ENCODE data around the gene KIAA2012.

KIAA2012 gene

GRCh38 chr2:202052235-202052634 is 20.8 kb upstream of the KIAA2012 start:
- H3K36me3 ChIP-seq (ENCODE audit: control insufficient read depth, insufficient read depth, low read length) = no peaks in the 10 kb centered on the region
- no peak for DNase-seq (ENCODE audit: extremely low read depth, insufficient read length)
- H3K27me3 ChIP-seq (replicated peaks; ENCODE audit: control insufficient read depth, insufficient read depth, low read length) = no peaks in the 10 kb centered on the region
- no peak overlapping the region for H3K4me3 ChIP-seq (replicated peaks; ENCODE audit: low read depth, low read length)
- TF ChIP-seq CTCF (IDR thresholded peaks at IDR 0.05; ENCODE audit: insufficient read depth, low read length, poor library complexity, severe bottlenecking) = no peak

- H3K4me3 ChIP-seq (replicated peaks; ENCODE audit: low read depth, low read length) = no peak overlapping the region
- DNase-seq (ENCODE audit: extremely low read depth, insufficient read length) = no peak
- TF ChIP-seq CTCF (IDR thresholded peaks at IDR 0.05; ENCODE audit: insufficient read depth, low read length, poor library complexity, severe bottlenecking) = no peak
- no peaks in the 10 kb centered on the region for H3K36me3 ChIP-seq (ENCODE audit: control insufficient read depth, insufficient read depth, low read length)
- no peaks in the 10 kb centered on the region for H3K27me3 ChIP-seq (replicated peaks; ENCODE audit: control insufficient read depth, insufficient read depth, low read length)
These were observed 18.4 kb upstream of the KIAA2012 start for GRCh38 chr2:202054679-202055078.

GRCh38 chr2:202056611-202057010 is 16.4 kb upstream of the KIAA2012 start:
- peak; percentile 31 for TF ChIP-seq CTCF (IDR thresholded peaks at IDR 0.05; ENCODE audit: insufficient read depth, low read length, poor library complexity, severe bottlenecking)
- DNase-seq (ENCODE audit: extremely low read depth, insufficient read length) = no peak
- H3K27me3 ChIP-seq (replicated peaks; ENCODE audit: control insufficient read depth, insufficient read depth, low read length) = no peaks in the 10 kb centered on the region
- no peaks in the 10 kb centered on the region for H3K36me3 ChIP-seq (ENCODE audit: control insufficient read depth, insufficient read depth, low read length)
- no peak overlapping the region for H3K4me3 ChIP-seq (replicated peaks; ENCODE audit: low read depth, low read length)

- H3K27me3 ChIP-seq (replicated peaks; ENCODE audit: control insufficient read depth, insufficient read depth, low read length) = no peaks in the 10 kb centered on the region
- TF ChIP-seq CTCF (IDR thresholded peaks at IDR 0.05; ENCODE audit: insufficient read depth, low read length, poor library complexity, severe bottlenecking) = peak; percentile 27
- DNase-seq (ENCODE audit: extremely low read depth, insufficient read length) = no peak
These were observed 12.8 kb upstream of the KIAA2012 start for GRCh38 chr2:202060218-202060617.

GRCh38 chr2:202061695-202062094 is 11.4 kb upstream of the KIAA2012 start:
- DNase-seq (ENCODE audit: extremely low read depth, insufficient read length) = no peak
- no peak overlapping the region for H3K4me3 ChIP-seq (replicated peaks; ENCODE audit: low read depth, low read length)
- no peak for TF ChIP-seq CTCF (IDR thresholded peaks at IDR 0.05; ENCODE audit: insufficient read depth, low read length, poor library complexity, severe bottlenecking)
- H3K27me3 ChIP-seq (replicated peaks; ENCODE audit: control insufficient read depth, insufficient read depth, low read length) = no peaks in the 10 kb centered on the region
- H3K36me3 ChIP-seq (ENCODE audit: control insufficient read depth, insufficient read depth, low read length) = no peaks in the 10 kb centered on the region

More at GRCh38 chr2:202060218-202060617, 12.8 kb upstream of the KIAA2012 start:
- H3K4me3 ChIP-seq (replicated peaks; ENCODE audit: low read depth, low read length) = no peak overlapping the region
- H3K36me3 ChIP-seq (ENCODE audit: control insufficient read depth, insufficient read depth, low read length) = no peaks in the 10 kb centered on the region

All from GM06990 (cell line).